Muscle layer of colon (tissue), 2 donors: ENCODE measurements around the gene CDK19.

Experiments
- H3K27ac ChIP-seq: one replicate; pipeline ENCODE4 v1.7.0; 2013; ENCODE audit warnings: low read depth, mild to moderate bottlenecking, low read length, moderate library complexity
- H3K27me3 ChIP-seq, 2 donors: one replicate each; pipeline ENCODE4 v1.7.0; 2013; ENCODE audit warnings: low read length in 2 of 2, mild to moderate bottlenecking in 2 of 2; ENCODE audit not compliant: insufficient read depth in 2 of 2, control insufficient read depth in 1 of 2
- H3K36me3 ChIP-seq: one replicate; pipeline ENCODE4 v1.7.0; 2013; ENCODE audit warnings: mild to moderate bottlenecking, low read length; ENCODE audit not compliant: insufficient read depth
- H3K4me1 ChIP-seq: one replicate; pipeline ENCODE4 v1.7.0; 2013; ENCODE audit warnings: mild to moderate bottlenecking, low read length; ENCODE audit not compliant: insufficient read depth
- H3K4me3 ChIP-seq, 2 donors: one replicate each; pipeline ENCODE4 v1.7.0; 2013; ENCODE audit warnings: low read length in 2 of 2, low read depth in 1 of 2, mild to moderate bottlenecking in 1 of 2, moderate library complexity in 1 of 2
- H3K9ac ChIP-seq: one replicate; pipeline ENCODE4 v1.7.0; 2013; ENCODE audit warnings: low read length
- H3K9me3 ChIP-seq: one replicate; pipeline ENCODE4 v1.7.0; 2013; ENCODE audit warnings: mild to moderate bottlenecking, low read length
- donor health status: abdominal sarcoma.
- donor health status: Adenocarcinoma of cecum.

CDK19 gene

GRCh38 chr6:110693296-110693695, 122.0 kb downstream of the CDK19 start:
- no peak overlapping the region for H3K4me3 ChIP-seq
- no peaks in the 10 kb centered on the region for H3K27me3 ChIP-seq
- H3K9me3 ChIP-seq = no peaks in the 10 kb centered on the region
- no peaks in the 10 kb centered on the region for H3K36me3 ChIP-seq
- no peak overlapping the region for H3K9ac ChIP-seq
- no peaks in the 10 kb centered on the region for H3K4me1 ChIP-seq
- no peak overlapping the region for H3K27ac ChIP-seq

DNA sequence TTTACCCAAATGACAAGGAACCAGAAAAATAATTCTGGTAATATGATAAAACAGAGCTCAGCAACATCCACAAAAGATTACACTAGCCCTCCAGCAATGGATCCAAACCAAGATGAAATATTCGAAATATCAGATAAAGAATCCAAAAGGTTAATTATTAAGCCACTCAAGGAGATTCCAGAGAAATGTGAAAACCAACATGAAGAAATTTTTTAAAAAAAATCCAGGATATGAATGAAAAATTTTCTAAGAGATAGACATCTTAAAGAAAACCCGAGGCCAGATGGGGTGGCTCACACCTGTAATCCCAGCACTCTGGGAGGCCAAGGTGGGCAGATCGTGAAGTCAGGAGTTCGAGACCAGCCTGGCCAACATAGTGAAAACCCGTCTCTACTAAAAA, 124.4 kb downstream of the CDK19 start:
- H3K4me1 ChIP-seq = no peaks in the 10 kb centered on the region
- H3K9me3 ChIP-seq = no peaks in the 10 kb centered on the region
- H3K36me3 ChIP-seq = no peaks in the 10 kb centered on the region
- H3K4me3 ChIP-seq = no peak overlapping the region
- H3K27ac ChIP-seq = no peak overlapping the region
- H3K9ac ChIP-seq = no peak overlapping the region
- H3K27me3 ChIP-seq = no peaks in the 10 kb centered on the region

- Histone ChIP-seq H3K27ac (no peak overlapping the region), H3K36me3 (no peaks in the 10 kb centered on the region), H3K4me1 (no peaks in the 10 kb centered on the region), H3K4me3 (no peak overlapping the region), H3K9me3 (no peaks in the 10 kb centered on the region), H3K27me3 (no peaks in the 10 kb centered on the region), H3K9ac (no peak overlapping the region)
Measured at GRCh38 chr6:110690106-110690654, 125.1 kb downstream of the CDK19 start.

- no peaks in the 10 kb centered on the region for H3K9me3 ChIP-seq
- H3K36me3 ChIP-seq = no peaks in the 10 kb centered on the region
- no peaks in the 10 kb centered on the region for H3K4me1 ChIP-seq
- no peaks in the 10 kb centered on the region for H3K27me3 ChIP-seq
- H3K9ac ChIP-seq = no peak overlapping the region
- H3K4me3 ChIP-seq = no peak overlapping the region
- H3K27ac ChIP-seq = no peak overlapping the region
Measured at GRCh38 chr6:110689275-110689935, 125.9 kb downstream of the CDK19 start.

DNA sequence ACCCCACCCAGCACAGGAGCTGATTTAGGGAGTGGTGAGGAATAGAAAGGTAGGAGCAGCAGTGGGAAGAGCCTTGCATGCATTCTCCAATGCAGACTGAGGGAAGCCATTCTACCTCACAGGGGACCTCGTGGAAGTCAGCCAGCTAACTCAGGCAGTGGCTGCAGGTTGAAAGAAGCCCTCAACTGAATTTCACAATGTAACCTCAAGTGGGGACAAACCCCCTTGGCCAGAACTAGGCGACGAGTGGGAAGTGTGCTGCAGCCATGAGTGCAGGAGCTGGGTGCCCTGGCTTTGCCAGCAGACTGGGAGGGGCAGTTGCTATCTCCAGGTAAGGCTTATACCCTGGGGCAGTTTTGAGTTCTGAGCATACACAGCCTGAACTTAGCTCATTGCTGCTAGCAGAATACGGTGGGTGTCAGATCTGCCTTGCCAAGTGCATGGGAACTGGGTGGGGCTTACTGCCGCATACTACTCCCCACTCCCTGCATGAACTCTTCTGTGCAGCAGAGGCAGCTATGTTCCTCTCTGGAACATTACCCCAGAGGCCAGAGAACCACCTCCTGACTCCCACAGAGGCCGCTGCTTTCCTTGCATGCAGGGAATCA, 126.5 kb downstream of the CDK19 start:
- Histone ChIP-seq H3K27ac (no peak overlapping the region), H3K9ac (no peak overlapping the region)

DNA sequence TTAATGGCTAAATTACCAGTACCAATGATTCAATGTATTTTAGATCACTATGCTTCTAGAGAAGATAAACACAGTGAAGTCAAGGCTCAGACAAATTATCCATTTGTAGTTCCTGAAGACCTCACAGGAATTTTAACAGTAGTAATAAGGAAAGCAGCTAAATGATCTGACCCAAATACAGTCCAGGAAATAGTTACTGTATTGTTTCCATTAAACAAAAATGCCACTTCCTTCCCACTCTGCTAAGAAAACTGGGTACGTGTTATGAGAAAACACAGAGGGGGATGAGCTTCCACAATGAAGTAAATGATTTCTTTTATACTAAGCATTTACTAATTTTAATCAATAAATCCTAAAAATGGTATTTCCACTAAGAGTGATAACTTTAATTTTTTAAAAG, 127.9 kb downstream of the CDK19 start:
- H3K36me3 ChIP-seq = no peaks in the 10 kb centered on the region
- no peak overlapping the region for H3K27ac ChIP-seq
- H3K27me3 ChIP-seq = no peaks in the 10 kb centered on the region
- no peak overlapping the region for H3K9ac ChIP-seq
- peaks cover 3% of the 10 kb centered on the region for H3K4me1 ChIP-seq
- H3K9me3 ChIP-seq = no peaks in the 10 kb centered on the region
- H3K4me3 ChIP-seq = no peak overlapping the region

More for the DNA sequence above, 126.5 kb downstream of the CDK19 start:
- Histone ChIP-seq H3K27me3 (no peaks in the 10 kb centered on the region), H3K9me3 (no peaks in the 10 kb centered on the region), H3K36me3 (no peaks in the 10 kb centered on the region), H3K4me3 (no peak overlapping the region), H3K4me1 (no peaks in the 10 kb centered on the region)

- Histone ChIP-seq H3K27me3 (no peaks in the 10 kb centered on the region), H3K9me3 (no peaks in the 10 kb centered on the region), H3K4me3 (no peak overlapping the region), H3K36me3 (no peaks in the 10 kb centered on the region), H3K9ac (no peak overlapping the region), H3K4me1 (peaks cover 9% of the 10 kb centered on the region), H3K27ac (no peak overlapping the region)
Measured at GRCh38 chr6:110683241-110683640, 132.0 kb downstream of the CDK19 start.

GRCh38 chr6:110682460-110682853, 132.8 kb downstream of the CDK19 start:
- no peak overlapping the region for H3K27ac ChIP-seq
- H3K4me1 ChIP-seq = peaks cover 9% of the 10 kb centered on the region
- H3K4me3 ChIP-seq = no peak overlapping the region
- H3K27me3 ChIP-seq = no peaks in the 10 kb centered on the region
- H3K36me3 ChIP-seq = no peaks in the 10 kb centered on the region
- no peak overlapping the region for H3K9ac ChIP-seq
- H3K9me3 ChIP-seq = no peaks in the 10 kb centered on the region

DNA sequence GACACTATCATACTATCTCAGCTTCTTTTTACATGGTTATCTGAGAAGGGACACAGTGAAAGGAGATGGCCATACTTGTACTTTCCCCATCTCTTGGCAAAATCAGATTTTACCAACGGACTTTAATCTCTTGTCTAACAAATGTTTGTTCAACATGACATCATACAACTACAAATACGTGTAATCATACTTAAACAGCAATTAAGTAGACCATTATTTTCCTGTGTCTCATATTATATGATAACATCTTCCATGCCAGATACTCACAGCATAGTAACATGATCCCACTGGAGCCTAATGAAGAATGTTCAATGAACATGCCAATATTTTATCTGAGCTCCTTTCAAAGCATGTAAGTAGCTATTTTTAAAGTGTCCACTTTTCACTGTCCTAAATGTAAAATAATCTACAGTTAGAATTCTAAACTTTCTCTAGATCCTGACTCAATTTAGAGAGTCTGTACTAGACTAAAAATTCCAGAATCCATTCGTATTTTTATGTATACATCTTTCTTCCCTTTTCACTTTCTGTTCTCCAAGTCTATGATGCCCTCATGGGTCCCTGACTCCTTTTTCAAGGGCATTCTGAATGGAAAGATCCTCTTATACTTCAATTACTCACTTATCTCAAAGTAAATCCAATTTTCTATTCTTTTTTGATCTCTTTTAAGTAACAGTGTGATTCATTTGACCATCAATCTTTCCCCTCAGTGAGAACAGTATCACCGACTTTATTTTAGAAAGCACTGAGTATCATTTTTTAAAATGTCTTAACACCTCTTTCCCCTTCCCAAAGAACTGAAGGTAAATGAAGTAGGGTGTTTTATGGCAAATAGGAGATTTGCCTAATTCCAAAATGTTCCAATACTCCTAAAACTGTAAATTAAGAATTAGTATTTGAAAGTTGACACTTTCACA, 133.5 kb downstream of the CDK19 start:
- Histone ChIP-seq H3K36me3 (no peaks in the 10 kb centered on the region), H3K9ac (no peak overlapping the region), H3K27me3 (no peaks in the 10 kb centered on the region), H3K27ac (no peak overlapping the region), H3K9me3 (no peaks in the 10 kb centered on the region), H3K4me1 (peaks cover 9% of the 10 kb centered on the region), H3K4me3 (no peak overlapping the region)

GRCh38 chr6:110676396-110676795, 138.9 kb downstream of the CDK19 start:
- Histone ChIP-seq H3K9ac (no peak overlapping the region), H3K4me3 (no peak overlapping the region), H3K36me3 (no peaks in the 10 kb centered on the region), H3K9me3 (no peaks in the 10 kb centered on the region), H3K27me3 (no peaks in the 10 kb centered on the region), H3K27ac (no peak overlapping the region), H3K4me1 (no peaks in the 10 kb centered on the region)

DNA sequence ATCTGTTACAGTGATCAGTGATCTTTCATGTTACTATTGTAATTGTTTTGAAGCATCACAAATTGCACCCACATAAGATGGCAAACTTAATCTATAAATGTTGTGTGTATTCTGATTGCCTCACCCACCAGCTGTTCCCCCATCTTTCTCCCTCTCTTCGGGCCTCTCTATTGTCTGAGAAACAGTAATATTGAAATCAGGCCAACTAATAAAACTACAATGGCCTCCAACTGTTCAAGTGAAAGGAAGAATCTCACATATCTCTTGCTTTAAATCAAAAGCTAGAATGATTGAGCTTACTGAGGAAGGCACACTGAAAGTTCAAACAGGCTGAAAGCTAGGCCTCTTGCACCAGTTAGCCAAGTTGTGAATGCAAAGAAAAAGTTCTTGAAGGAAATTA, 141.2 kb downstream of the CDK19 start:
- Histone ChIP-seq H3K27me3 (no peaks in the 10 kb centered on the region), H3K9me3 (no peaks in the 10 kb centered on the region), H3K9ac (no peak overlapping the region), H3K4me3 (no peak overlapping the region), H3K36me3 (no peaks in the 10 kb centered on the region), H3K4me1 (no peaks in the 10 kb centered on the region), H3K27ac (no peak overlapping the region)
